Mucosa of stomach (tissue), 1 donor: Measurements from ENCODE around the gene LTBP1.

Source experiments
- H3K27me3 ChIP-seq: one replicate; pipeline ENCODE4 v1.7.0; 2013; ENCODE audit warnings: mild to moderate bottlenecking, low read length; ENCODE audit not compliant: control insufficient read depth, insufficient read depth
- H3K36me3 ChIP-seq: one replicate; pipeline ENCODE4 v1.7.0; 2013; ENCODE audit warnings: low read length; ENCODE audit not compliant: control insufficient read depth, insufficient read depth
- H3K4me1 ChIP-seq: one replicate; pipeline ENCODE4 v1.7.0; 2013; ENCODE audit warnings: mild to moderate bottlenecking, low read length; ENCODE audit not compliant: control insufficient read depth, insufficient read depth
- H3K4me3 ChIP-seq: one replicate; pipeline ENCODE4 v1.7.0; 2013; ENCODE audit warnings: low read length
- H3K9ac ChIP-seq: one replicate; pipeline ENCODE4 v1.7.0; 2013; ENCODE audit warnings: mild to moderate bottlenecking, low read length, moderate library complexity
- H3K9me3 ChIP-seq: one replicate; pipeline ENCODE4 v1.7.0; 2013; ENCODE audit warnings: mild to moderate bottlenecking, low read length, moderate library complexity; ENCODE audit not compliant: control insufficient read depth
- donor health status: Pancreatic carcinoma.

The LTBP1 gene

GRCh38 chr2:33190393-33190937 is 243.7 kb downstream of the LTBP1 start:
- H3K36me3 ChIP-seq, result no peaks in the 10 kb centered on the region
- H3K4me1 ChIP-seq, result no peaks in the 10 kb centered on the region
- H3K4me3 ChIP-seq, result no peak overlapping the region
- H3K9ac ChIP-seq, result no peak overlapping the region
- no peaks in the 10 kb centered on the region for H3K27me3 ChIP-seq
- no peaks in the 10 kb centered on the region for H3K9me3 ChIP-seq

GRCh38 chr2:33195891-33196290 is 249.1 kb downstream of the LTBP1 start:
- Histone ChIP-seq H3K9me3 (no peaks in the 10 kb centered on the region), H3K36me3 (no peaks in the 10 kb centered on the region), H3K4me3 (no peak overlapping the region), H3K9ac (no peak overlapping the region), H3K27me3 (no peaks in the 10 kb centered on the region), H3K4me1 (no peaks in the 10 kb centered on the region)

GRCh38 chr2:33196700-33197099 is 249.9 kb downstream of the LTBP1 start:
- H3K9me3 ChIP-seq, result no peaks in the 10 kb centered on the region
- no peaks in the 10 kb centered on the region for H3K4me1 ChIP-seq
- H3K9ac ChIP-seq, result no peak overlapping the region
- H3K36me3 ChIP-seq, result no peaks in the 10 kb centered on the region
- no peak overlapping the region for H3K4me3 ChIP-seq
- no peaks in the 10 kb centered on the region for H3K27me3 ChIP-seq

- Histone ChIP-seq H3K4me1 (no peaks in the 10 kb centered on the region), H3K9me3 (no peaks in the 10 kb centered on the region), H3K9ac (no peak overlapping the region), H3K27me3 (no peaks in the 10 kb centered on the region), H3K4me3 (no peak overlapping the region), H3K36me3 (no peaks in the 10 kb centered on the region)
Measured at GRCh38 chr2:33197198-33197938, 250.6 kb downstream of the LTBP1 start.

DNA sequence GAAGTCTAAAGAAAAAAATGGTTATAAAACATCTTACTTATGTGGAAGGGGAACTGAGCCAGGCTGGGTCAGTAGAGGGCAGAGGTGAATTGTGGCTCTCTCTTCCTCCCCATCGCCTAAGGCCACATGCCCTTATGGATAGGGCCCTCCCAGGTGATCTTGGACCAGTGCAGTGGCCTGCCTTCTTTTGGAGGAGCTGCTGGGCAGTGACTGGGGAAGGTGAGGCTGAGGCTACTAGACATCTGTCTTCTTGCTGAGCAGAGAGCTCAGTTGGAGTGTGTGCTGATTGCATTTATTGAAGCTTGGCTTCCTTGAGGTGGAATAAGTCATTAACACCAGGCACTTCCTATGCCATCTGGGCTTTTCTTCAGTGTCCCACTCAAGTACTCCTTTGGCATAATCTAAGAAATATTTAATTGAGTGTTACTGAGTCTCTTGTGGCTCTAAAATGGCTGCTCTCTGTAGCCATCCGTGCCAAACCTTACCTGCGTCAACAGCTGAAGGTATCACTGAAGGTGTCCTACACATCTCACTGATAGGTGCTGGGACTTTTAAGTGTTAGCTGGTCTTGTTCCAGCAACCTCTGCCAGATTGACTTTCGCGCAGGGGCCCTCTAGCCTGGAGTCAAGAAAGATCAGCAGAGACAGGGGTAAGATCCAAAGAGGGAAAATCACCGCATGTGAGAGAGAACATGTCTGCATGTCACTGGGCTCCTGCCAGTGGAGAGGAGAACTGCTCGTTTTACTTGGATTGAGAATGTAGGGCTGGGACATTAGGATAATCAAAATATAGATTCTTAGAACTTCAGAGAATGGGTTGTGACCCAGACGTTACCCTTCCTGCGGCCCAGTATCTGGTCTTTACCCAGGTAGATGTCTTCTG is 256.1 kb downstream of the LTBP1 start:
- H3K27me3 ChIP-seq, result no peaks in the 10 kb centered on the region
- no peaks in the 10 kb centered on the region for H3K36me3 ChIP-seq
- H3K4me3 ChIP-seq, result no peak overlapping the region
- H3K9me3 ChIP-seq, result no peaks in the 10 kb centered on the region
- no peak overlapping the region for H3K9ac ChIP-seq
- no peaks in the 10 kb centered on the region for H3K4me1 ChIP-seq

- no peak overlapping the region for H3K9ac ChIP-seq
- H3K4me3 ChIP-seq, result no peak overlapping the region
- H3K9me3 ChIP-seq, result no peaks in the 10 kb centered on the region
- H3K36me3 ChIP-seq, result no peaks in the 10 kb centered on the region
- peaks cover 5% of the 10 kb centered on the region for H3K4me1 ChIP-seq
- no peaks in the 10 kb centered on the region for H3K27me3 ChIP-seq
Measured at GRCh38 chr2:33204945-33205344, 258.2 kb downstream of the LTBP1 start.

DNA sequence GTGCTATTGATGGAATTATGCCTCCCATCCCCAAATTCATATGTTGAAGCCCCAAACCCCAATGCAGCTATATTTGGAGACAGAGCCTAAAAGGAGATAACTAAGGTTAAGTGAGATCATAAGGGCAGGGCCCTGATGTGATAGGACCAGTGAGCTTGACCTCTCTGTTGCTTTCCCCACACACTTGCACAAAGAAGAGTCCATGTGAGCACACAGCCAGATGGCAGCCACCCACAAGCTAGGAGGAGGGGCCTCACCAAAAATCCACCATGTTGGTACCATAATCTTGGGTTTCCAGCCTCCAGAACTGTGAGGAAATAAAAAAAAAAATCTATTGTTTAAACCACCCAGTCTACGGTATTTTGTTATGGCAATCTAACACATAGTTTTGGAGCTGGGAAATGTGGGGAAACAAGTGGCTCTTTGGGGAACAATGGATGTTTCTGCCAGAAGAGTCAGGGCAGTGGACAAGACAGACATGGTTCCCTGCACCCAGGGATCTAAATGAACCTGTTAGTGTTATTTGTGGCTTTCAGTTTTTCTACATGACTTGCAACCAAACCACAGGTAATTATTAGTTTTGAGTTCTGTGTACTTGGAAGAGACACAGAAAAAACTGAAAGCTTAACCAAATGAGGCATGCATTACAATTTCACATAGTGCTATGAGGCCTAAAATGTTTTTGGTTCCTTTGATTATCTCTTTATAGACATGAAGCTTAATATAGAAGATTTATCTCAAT is 259.1 kb downstream of the LTBP1 start:
- Histone ChIP-seq H3K27me3 (no peaks in the 10 kb centered on the region), H3K9ac (no peak overlapping the region), H3K36me3 (no peaks in the 10 kb centered on the region), H3K4me1 (peaks cover 11% of the 10 kb centered on the region), H3K9me3 (no peaks in the 10 kb centered on the region), H3K4me3 (no peak overlapping the region)

DNA sequence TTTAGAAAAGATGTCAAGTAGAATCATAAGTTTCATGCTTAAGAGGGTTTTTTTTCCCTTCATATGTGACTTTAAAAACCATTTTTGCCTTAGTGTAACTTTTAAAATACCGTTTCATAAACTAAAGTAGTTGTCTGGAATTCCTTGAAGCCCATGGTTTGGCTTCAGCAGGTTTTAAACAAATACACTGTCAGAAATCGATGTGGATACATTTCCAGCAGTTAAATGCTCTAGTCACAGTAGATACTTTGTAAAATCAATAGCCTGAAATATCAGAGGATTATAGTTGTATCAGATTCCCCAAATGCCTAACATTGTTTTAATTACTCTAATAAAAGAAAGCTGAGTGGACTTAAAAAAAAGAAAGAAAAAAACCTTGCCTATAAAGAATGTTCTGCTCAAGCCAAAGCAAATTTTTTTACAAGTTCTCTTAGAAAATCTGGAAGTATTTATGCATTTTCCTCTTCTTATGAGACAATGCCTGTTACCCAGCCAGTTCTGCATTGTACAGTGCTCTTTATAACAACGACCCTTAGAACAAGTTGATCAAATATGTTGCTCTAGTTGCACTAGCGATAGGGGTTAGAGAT is 260.5 kb downstream of the LTBP1 start:
- Histone ChIP-seq H3K4me3 (no peak overlapping the region), H3K9me3 (no peaks in the 10 kb centered on the region), H3K27me3 (no peaks in the 10 kb centered on the region), H3K9ac (no peak overlapping the region), H3K36me3 (no peaks in the 10 kb centered on the region), H3K4me1 (peaks cover 21% of the 10 kb centered on the region)

GRCh38 chr2:33208400-33208799 is 261.6 kb downstream of the LTBP1 start:
- Histone ChIP-seq H3K36me3 (no peaks in the 10 kb centered on the region), H3K27me3 (no peaks in the 10 kb centered on the region), H3K4me1 (peaks cover 24% of the 10 kb centered on the region), H3K9me3 (no peaks in the 10 kb centered on the region), H3K4me3 (no peak overlapping the region), H3K9ac (no peak overlapping the region)

- Histone ChIP-seq H3K4me1 (peaks cover 33% of the 10 kb centered on the region), H3K27me3 (no peaks in the 10 kb centered on the region), H3K9me3 (no peaks in the 10 kb centered on the region), H3K9ac (no peak overlapping the region), H3K36me3 (no peaks in the 10 kb centered on the region), H3K4me3 (no peak overlapping the region)
Measured at GRCh38 chr2:33209976-33210375, 263.2 kb downstream of the LTBP1 start.

GRCh38 chr2:33210626-33211025 is 263.9 kb downstream of the LTBP1 start:
- no peak overlapping the region for H3K9ac ChIP-seq
- no peaks in the 10 kb centered on the region for H3K27me3 ChIP-seq
- no peak overlapping the region for H3K4me3 ChIP-seq
- no peaks in the 10 kb centered on the region for H3K9me3 ChIP-seq
- H3K4me1 ChIP-seq, result peaks cover 33% of the 10 kb centered on the region
- H3K36me3 ChIP-seq, result no peaks in the 10 kb centered on the region
